Measurements from ENCODE around the gene DYSF.

The DYSF gene

GRCh38 chr2:71735676-71736075 lies 282.3 kb downstream of the DYSF start:
- Histone ChIP-seq H3K36me3 (ENCODE audit: control insufficient read depth, low read length) (no peaks in the 10 kb centered on the region), H3K27me3 (ENCODE audit: control insufficient read depth, low read length) (no peaks in the 10 kb centered on the region), H3K4me1 (ENCODE audit: control insufficient read depth, low read length) (no peaks in the 10 kb centered on the region), H4K20me1 (ENCODE audit: control insufficient read depth, insufficient read depth, low read depth, low read length) (no peaks in the 10 kb centered on the region), H3F3A (ENCODE audit: control insufficient read depth, insufficient read depth) (no peaks in the 10 kb centered on the region), H3K4me2 (ENCODE audit: low read length) (no peak overlapping the region), H3K27ac (ENCODE audit: low read depth, low read length) (no peak overlapping the region), H3K9me3 (ENCODE audit: control insufficient read depth, insufficient read depth, low read length) (no peaks in the 10 kb centered on the region), H3K4me3 (ENCODE audit: low read length) (no peak overlapping the region), H3K79me2 (ENCODE audit: control insufficient read depth, low read length) (no peaks in the 10 kb centered on the region), H3K9me2 (replicated peaks; ENCODE audit: control insufficient read depth, low read length) (no peaks in the 10 kb centered on the region)
- no peak for TF ChIP-seq CTCF (IDR thresholded peaks at IDR 0.05; ENCODE audit: low read depth, low read length, poor library complexity, severe bottlenecking)
- no peak for TF ChIP-seq EZH2phosphoT487 (IDR thresholded peaks at IDR 0.05; ENCODE audit: borderline replicate concordance, low read length)
